Measurements from ENCODE around the gene COPZ1. TPM values are rescaled to one million over a fixed set of nuclear protein-coding genes. Genes with fewer than 3 reads are reported as not detected.
"Not testable (repeated sequence)": the region's sequence is repeated elsewhere in the genome, so short reads cannot be mapped to it uniquely, and the experiment has no call there.

COPZ1 gene
- total and polyA plus RNA-seq, 2 donors (not counting 3 experiments of a cell fraction or from before 2014, with no cell fraction given): 143 to 174 TPM

DNA sequence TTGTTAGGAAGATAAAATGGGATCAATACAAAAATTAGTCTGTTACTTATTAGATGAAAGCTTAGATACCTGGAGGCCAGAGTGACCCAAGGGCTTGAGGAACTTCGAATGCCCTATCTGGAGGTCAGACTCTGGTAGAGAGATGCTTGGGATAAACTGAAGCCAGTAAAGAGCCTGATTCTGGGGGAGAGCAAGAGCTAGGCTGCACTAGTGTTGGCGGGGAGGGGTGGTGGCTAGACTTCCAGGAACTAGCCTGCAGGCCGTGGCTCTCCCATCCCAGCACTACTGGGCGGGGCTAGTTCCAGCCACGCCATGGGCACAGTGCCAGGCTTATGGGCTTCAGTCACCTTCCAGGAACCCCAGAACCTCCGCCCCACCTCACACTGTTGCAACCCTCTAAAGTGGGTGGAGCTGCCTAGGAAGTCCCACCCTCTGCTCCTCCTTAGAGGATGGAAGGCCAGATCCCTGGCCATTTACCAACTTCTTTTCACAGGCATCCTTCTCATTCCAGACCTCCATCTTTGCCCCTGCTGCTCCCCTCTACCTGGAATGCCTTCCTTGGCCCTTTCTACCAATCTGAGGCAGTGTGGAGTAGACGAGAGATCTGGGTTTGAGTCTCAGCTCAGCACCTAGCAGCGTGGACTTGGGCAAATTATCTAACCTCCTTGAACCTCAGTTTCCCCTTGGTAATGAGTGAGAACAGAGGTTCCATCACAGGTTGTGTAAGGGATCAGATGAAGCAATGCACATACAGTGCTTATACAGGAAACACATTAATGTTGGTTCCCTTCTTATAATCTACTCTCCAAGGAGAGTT lies 17.8 kb upstream of the COPZ1 start:
- no peak overlapping the region for H3K4me3 ChIP-seq (replicated peaks in 1 of 3; ENCODE audit: insufficient read depth in 1 of 3, low read depth in 1 of 3, low read length in 3 of 3)
- no peak overlapping the region for H2AFZ ChIP-seq (ENCODE audit: low read depth, low read length)
- ChIA-PET POLR2A (interaction anchor here (0.6 kb wide), 1 partner anchor 28 kb away, joined by 3 read pairs; no protein-coding TSS in a partner anchor), CTCF (interaction anchor here (0.8 to 1.9 kb wide), 10 partner anchors 8 to 72 kb away, joined by 3 to 7 read pairs (median 4); partner anchors contain the start of gene COPZ1)
- DNase-seq (ENCODE audit: low read depth, low spot score): no peak
- no peak overlapping the region for H3K9ac ChIP-seq (replicated peaks; ENCODE audit: extremely low read depth, insufficient read depth, low read length)
- FAIRE-seq: no peak
- no peaks in the 10 kb centered on the region for H3K79me2 ChIP-seq (ENCODE audit: control insufficient read depth, insufficient read depth, low read length)
- no peaks in the 10 kb centered on the region for H3K9me3 ChIP-seq (replicated peaks; ENCODE audit: control insufficient read depth, insufficient read depth, low read length)
- intact Hi-C loops (cut with micrococcal nuclease): no loop called here
- H3K4me1 ChIP-seq (ENCODE audit: control insufficient read depth, extremely low read depth, insufficient read depth, low read length): no peaks in the 10 kb centered on the region
- dilution Hi-C loops (cut with MboI; ENCODE audit: extremely low pct_ligation_motif_present, low sequenced_read_pairs): no loop called here
- peaks cover 18 to 23% of the 10 kb centered on the region in 2 experiments for H3K27me3 ChIP-seq (ENCODE audit: control insufficient read depth in 2 of 2, insufficient read depth in 2 of 2, low read length in 2 of 2)
- H3K36me3 ChIP-seq (ENCODE audit: control insufficient read depth in 2 of 2, extremely low read depth in 1 of 2, insufficient read depth in 2 of 2, low read length in 2 of 2): no peaks in the 10 kb centered on the region
- TF ChIP-seq FOS (IDR thresholded peaks at IDR 0.05; ENCODE audit: borderline replicate concordance, insufficient read depth, low read length): no peak
- TF ChIP-seq POLR2A (IDR thresholded peaks at IDR 0.05; ENCODE audit: low read depth, low read length): no peak
- TF ChIP-seq POLR2AphosphoS5 (IDR thresholded peaks at IDR 0.05; ENCODE audit: insufficient read depth, low read depth, low read length): no peak
- TF ChIP-seq GATA2 (IDR thresholded peaks at IDR 0.05; ENCODE audit: insufficient read depth, insufficient read length, low read depth, low read length): no peak
- H3K9me1 ChIP-seq (replicated peaks; ENCODE audit: control insufficient read depth, extremely low read depth, insufficient read depth, low read length): no peaks in the 10 kb centered on the region
- no TSS peak for BruUV-seq (replicated peaks)
- H4K20me1 ChIP-seq (replicated peaks; ENCODE audit: control insufficient read depth, extremely low read depth, insufficient read depth, low read length): no peaks in the 10 kb centered on the region
- H3K27ac ChIP-seq (ENCODE audit: insufficient read depth, low read depth, low read length): no peak overlapping the region
- no peak overlapping the region for H3K4me2 ChIP-seq (ENCODE audit: insufficient read depth, low read length)

DNA sequence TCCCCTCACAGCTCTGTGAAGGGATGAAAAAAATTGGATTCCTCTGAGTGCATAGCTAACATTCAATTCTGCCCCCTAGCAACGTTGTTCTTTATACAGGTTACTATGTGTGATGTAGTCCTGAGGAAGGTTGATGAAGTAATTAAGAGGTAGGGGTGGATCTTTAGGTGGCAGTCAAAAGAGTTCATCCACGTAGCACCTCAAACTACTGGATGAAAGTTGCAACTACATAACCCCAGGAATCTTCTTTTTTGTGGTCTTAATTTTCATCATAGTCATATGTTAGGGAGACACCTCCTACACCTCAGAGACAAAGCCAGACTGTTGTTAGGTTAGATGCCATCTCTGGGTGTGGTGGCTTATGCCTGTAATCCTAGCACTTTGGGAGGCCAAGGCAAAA lies 13.9 kb upstream of the COPZ1 start:
- intact Hi-C loops (cut with micrococcal nuclease): no loop called here
- TF ChIP-seq FOS (IDR thresholded peaks at IDR 0.05; ENCODE audit: borderline replicate concordance, insufficient read depth, low read length): no peak
- no peak for TF ChIP-seq POLR2A (IDR thresholded peaks at IDR 0.05; ENCODE audit: low read depth, low read length)
- TF ChIP-seq JUN (IDR thresholded peaks at IDR 0.05; ENCODE audit: borderline replicate concordance, insufficient read depth, insufficient read length, low read depth): no peak
- TF ChIP-seq POLR2AphosphoS5 (IDR thresholded peaks at IDR 0.05; ENCODE audit: insufficient read depth, low read depth, low read length): no peak
- dilution Hi-C loops (cut with MboI; ENCODE audit: extremely low pct_ligation_motif_present, low sequenced_read_pairs): no loop called here
- Histone ChIP-seq H3K9me1 (replicated peaks; ENCODE audit: control insufficient read depth, extremely low read depth, insufficient read depth, low read length) (no peaks in the 10 kb centered on the region), H3K9me3 (replicated peaks; ENCODE audit: control insufficient read depth, insufficient read depth, low read length) (no peaks in the 10 kb centered on the region), H3K27ac (ENCODE audit: insufficient read depth, low read depth, low read length) (no peak overlapping the region), H2AFZ (ENCODE audit: low read depth, low read length) (no peak overlapping the region), H3K27me3 (ENCODE audit: control insufficient read depth in 2 of 2, insufficient read depth in 2 of 2, low read length in 2 of 2) (peaks cover 2 to 3% of the 10 kb centered on the region in 2 experiments), H3K9ac (replicated peaks; ENCODE audit: extremely low read depth, insufficient read depth, low read length) (no peak overlapping the region), H4K20me1 (replicated peaks; ENCODE audit: control insufficient read depth, extremely low read depth, insufficient read depth, low read length) (no peaks in the 10 kb centered on the region), H3K79me2 (ENCODE audit: control insufficient read depth, insufficient read depth, low read length) (no peaks in the 10 kb centered on the region), H3K4me3 (replicated peaks in 1 of 3; ENCODE audit: insufficient read depth in 1 of 3, low read depth in 1 of 3, low read length in 3 of 3) (no peak overlapping the region), H3K4me1 (ENCODE audit: control insufficient read depth, extremely low read depth, insufficient read depth, low read length) (no peaks in the 10 kb centered on the region), H3K4me2 (ENCODE audit: insufficient read depth, low read length) (no peak overlapping the region), H3K36me3 (ENCODE audit: control insufficient read depth in 2 of 2, extremely low read depth in 1 of 2, insufficient read depth in 2 of 2, low read length in 2 of 2) (no peaks in the 10 kb centered on the region)
- no peak for FAIRE-seq
- POLR2A ChIA-PET: no interaction called here
- no peak for DNase-seq (ENCODE audit: low read depth, low spot score)
- CTCF ChIA-PET: interaction anchor here (0.7 to 1.5 kb wide), 3 partner anchors 26 to 59 kb away, joined by 3 to 6 read pairs (median 3); no protein-coding TSS in a partner anchor
- no TSS peak for BruUV-seq (replicated peaks)

DNA sequence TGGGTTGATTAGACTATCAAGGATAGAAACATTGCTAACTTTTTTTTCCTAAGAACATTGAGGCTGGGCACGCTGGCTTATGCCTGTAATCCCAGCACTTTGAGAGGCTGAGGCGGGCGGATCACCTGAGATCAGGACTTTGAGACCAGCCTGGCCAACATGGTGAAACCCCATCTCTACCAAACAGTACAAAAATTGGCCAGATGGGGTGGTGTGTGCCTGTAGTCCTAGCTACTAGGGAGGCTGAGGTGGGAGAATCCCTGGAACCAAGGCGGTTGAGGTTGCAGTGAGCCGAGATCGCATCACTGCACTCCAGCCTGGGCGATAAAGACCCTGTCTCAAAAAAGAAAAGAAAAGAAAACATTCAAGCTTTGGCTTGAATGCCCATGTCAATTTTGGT lies 12.6 kb upstream of the COPZ1 start:
- BruUV-seq (replicated peaks); H4K20me1 ChIP-seq (replicated peaks; ENCODE audit: control insufficient read depth, extremely low read depth, insufficient read depth, low read length); POLR2A ChIA-PET; H3K27ac ChIP-seq (ENCODE audit: insufficient read depth, low read depth, low read length); dilution Hi-C loops (cut with MboI; ENCODE audit: extremely low pct_ligation_motif_present, low sequenced_read_pairs); H3K4me3 ChIP-seq (replicated peaks in 1 of 3; ENCODE audit: insufficient read depth in 1 of 3, low read depth in 1 of 3, low read length in 3 of 3); FAIRE-seq; H3K79me2 ChIP-seq (ENCODE audit: control insufficient read depth, insufficient read depth, low read length); H3K4me1 ChIP-seq (ENCODE audit: control insufficient read depth, extremely low read depth, insufficient read depth, low read length); H3K9me1 ChIP-seq (replicated peaks; ENCODE audit: control insufficient read depth, extremely low read depth, insufficient read depth, low read length); H3K9ac ChIP-seq (replicated peaks; ENCODE audit: extremely low read depth, insufficient read depth, low read length); H3K36me3 ChIP-seq (ENCODE audit: control insufficient read depth in 2 of 2, extremely low read depth in 1 of 2, insufficient read depth in 2 of 2, low read length in 2 of 2); DNase-seq (ENCODE audit: low read depth, low spot score); H3K4me2 ChIP-seq (ENCODE audit: insufficient read depth, low read length); H3K27me3 ChIP-seq (ENCODE audit: control insufficient read depth in 2 of 2, insufficient read depth in 2 of 2, low read length in 2 of 2); H2AFZ ChIP-seq (ENCODE audit: low read depth, low read length); intact Hi-C loops (cut with micrococcal nuclease); H3K9me3 ChIP-seq (replicated peaks; ENCODE audit: control insufficient read depth, insufficient read depth, low read length): not testable (repeated sequence)
- CTCF ChIA-PET: interaction anchor here (1.1 to 1.5 kb wide), 2 partner anchors 13 to 19 kb away, joined by 3 to 8 read pairs; partner anchors contain the start of gene COPZ1

All from endothelial cell of umbilical vein (primary cell).